ENCODE measurements around the gene DENND4A.

DNA sequence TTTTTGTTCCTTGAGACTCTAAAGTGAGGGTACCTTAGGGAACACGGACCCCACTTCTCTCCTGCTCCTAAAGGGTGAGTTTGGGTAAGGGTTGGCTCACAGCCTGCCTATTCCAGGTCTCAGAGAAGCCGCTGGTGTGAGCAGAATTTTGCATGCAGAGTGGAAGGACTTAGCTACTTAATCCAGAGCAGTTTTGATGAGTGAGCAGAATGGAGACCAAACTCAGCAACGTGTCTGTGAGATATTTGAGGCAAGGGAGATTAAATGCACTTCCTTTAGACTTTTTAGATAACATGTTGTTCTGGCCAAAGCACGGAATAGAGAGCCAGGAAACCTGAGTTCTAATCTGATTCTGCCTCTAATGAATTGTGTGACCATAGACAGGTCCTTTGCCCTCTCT is 165.2 kb downstream of the DENND4A start:
- TF ChIP-seq EP300 (IDR thresholded peaks at IDR 0.05) (no peak), POLR2A (IDR thresholded peaks at IDR 0.05) (no peak), POLR2AphosphoS5 (IDR thresholded peaks at IDR 0.05) (no peak)
- TF ChIP-seq, protein P1, sequence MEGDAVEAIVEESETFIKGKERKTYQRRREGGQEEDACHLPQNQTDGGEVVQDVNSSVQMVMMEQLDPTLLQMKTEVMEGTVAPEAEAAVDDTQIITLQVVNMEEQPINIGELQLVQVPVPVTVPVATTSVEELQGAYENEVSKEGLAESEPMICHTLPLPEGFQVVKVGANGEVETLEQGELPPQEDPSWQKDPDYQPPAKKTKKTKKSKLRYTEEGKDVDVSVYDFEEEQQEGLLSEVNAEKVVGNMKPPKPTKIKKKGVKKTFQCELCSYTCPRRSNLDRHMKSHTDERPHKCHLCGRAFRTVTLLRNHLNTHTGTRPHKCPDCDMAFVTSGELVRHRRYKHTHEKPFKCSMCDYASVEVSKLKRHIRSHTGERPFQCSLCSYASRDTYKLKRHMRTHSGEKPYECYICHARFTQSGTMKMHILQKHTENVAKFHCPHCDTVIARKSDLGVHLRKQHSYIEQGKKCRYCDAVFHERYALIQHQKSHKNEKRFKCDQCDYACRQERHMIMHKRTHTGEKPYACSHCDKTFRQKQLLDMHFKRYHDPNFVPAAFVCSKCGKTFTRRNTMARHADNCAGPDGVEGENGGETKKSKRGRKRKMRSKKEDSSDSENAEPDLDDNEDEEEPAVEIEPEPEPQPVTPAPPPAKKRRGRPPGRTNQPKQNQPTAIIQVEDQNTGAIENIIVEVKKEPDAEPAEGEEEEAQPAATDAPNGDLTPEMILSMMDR (IDR thresholded peaks at IDR 0.05), result no peak
